ENCODE results near the gene EDARADD.

Gene EDARADD

DNA sequence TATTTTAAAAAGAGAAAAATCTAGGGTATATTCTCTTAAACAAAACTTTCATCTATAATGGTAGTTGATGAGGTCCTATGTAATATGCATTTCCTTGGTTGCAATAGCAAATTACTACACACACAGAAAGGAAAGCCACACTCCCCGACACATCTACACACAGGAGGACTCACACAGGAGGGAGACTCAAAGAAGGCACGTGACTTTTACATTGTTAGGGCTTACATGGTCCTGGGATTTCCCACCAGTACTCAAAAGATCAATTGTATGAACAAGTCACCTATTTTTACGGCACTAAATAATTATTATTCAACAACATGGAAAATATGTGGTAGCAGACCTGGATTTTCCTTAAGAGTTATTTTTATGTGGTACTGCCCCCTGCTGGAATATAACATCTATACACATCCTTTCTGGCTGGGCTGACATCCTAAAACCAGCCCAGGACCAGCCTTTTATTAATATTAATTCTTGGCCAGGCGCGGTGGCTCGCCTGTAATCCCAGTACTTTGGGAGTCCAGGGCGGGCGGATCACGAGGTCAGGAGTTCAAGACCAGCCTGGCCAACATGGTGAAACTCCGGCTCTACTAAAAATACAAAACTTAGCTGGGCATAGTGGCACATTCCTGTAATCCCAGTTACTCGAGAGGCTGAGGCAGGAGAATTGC lies 95.8 kb downstream of the EDARADD start:
- H2AFZ ChIP-seq (ENCODE audit: low read depth, low read length), result no peak overlapping the region
- H2BK12ac ChIP-seq (ENCODE audit: low read length in 2 of 2), result no peak overlapping the region
- H2AK5ac ChIP-seq (ENCODE audit: low read length, severe bottlenecking), result no peak overlapping the region
- H3K9ac ChIP-seq (ENCODE audit: low read length), result no peak overlapping the region
- H2BK15ac ChIP-seq (ENCODE audit: low read depth, poor library complexity, severe bottlenecking), result no peak overlapping the region
- H2BK120ac ChIP-seq (ENCODE audit: low read depth, low read length), result no peak overlapping the region
- H3K27me3 ChIP-seq (ENCODE audit: control insufficient read depth in 1 of 2, insufficient read depth in 1 of 2, low read length in 2 of 2), result peaks cover 0 to 20% of the 10 kb centered on the region in 2 experiments
- H3K18ac ChIP-seq (ENCODE audit: low read depth in 1 of 2, low read length in 2 of 2), result no peak overlapping the region
- H2BK5ac ChIP-seq (ENCODE audit: low read depth, low read length, poor library complexity, severe bottlenecking), result no peak overlapping the region
- no peak overlapping the region for H3K4me3 ChIP-seq (ENCODE audit: insufficient read depth in 1 of 2, low read depth in 1 of 2, low read length in 2 of 2)
- no peak overlapping the region for H3K4ac ChIP-seq (ENCODE audit: low read depth in 1 of 2, low read length in 2 of 2)
- H3K23ac ChIP-seq (ENCODE audit: low read length in 2 of 2), result no peak overlapping the region
- no peaks in the 10 kb centered on the region for H3K36me3 ChIP-seq (ENCODE audit: control insufficient read depth in 1 of 2, insufficient read depth in 2 of 2, low read depth in 1 of 2, low read length in 2 of 2)
- DNase-seq, result peak; percentile 52
- H3K27ac ChIP-seq (ENCODE audit: low read length, poor library complexity, severe bottlenecking), result no peak overlapping the region
- H3K14ac ChIP-seq (ENCODE audit: low read length in 2 of 2), result no peak overlapping the region
- WGBS, result 57% methylated on average over 8 of the region's 11 CpGs
- H4K91ac ChIP-seq (ENCODE audit: low read length), result no peak overlapping the region
- no peak overlapping the region for H3K4me2 ChIP-seq (ENCODE audit: low read length, poor library complexity, severe bottlenecking)
- no peaks in the 10 kb centered on the region for H3K4me1 ChIP-seq (ENCODE audit: control insufficient read depth, insufficient read depth, low read depth, low read length)
- no peaks in the 10 kb centered on the region for H3K79me1 ChIP-seq (replicated peaks; ENCODE audit: low read length, poor library complexity, severe bottlenecking)
- no peaks in the 10 kb centered on the region for H3K9me3 ChIP-seq (ENCODE audit: control insufficient read depth, low read length)
- no peak overlapping the region for H4K8ac ChIP-seq (ENCODE audit: low read length)

DNA sequence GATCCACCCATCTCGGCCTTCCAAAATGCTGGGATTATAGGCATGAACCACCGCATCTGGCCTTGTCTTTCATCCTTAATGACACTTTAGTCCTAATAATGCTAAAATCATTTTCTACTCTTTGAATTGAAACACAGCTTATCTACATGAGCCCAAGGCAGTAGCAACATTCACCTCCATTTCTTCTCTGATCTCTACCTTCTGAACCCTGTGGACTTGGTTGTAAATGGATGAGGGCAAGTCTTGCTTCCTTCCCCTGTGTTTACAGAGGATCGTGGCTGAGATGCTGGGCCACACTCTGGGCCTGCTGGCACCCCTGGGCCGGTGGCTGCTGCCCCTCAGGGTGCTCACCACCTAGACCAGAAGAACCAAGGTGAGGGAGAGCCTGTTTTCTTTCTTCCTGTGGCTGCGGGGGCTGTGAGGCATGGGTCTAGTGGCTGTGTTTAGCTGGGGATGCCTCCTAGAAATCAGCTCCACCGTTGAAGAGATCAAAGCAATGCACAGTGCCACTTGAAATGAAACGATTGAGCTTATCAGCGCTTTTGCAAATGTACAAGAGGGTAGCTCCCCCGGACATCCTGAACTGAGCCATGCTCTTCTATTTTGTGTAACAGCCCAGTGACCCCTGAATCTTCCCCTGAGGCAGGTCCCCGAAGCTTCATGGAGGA lies 97.5 kb downstream of the EDARADD start:
- no peak overlapping the region for H3K9ac ChIP-seq (ENCODE audit: low read length)
- no peak overlapping the region for H3K27ac ChIP-seq (ENCODE audit: low read length, poor library complexity, severe bottlenecking)
- no peak overlapping the region for H3K4ac ChIP-seq (ENCODE audit: low read depth in 1 of 2, low read length in 2 of 2)
- H2BK12ac ChIP-seq (ENCODE audit: low read length in 2 of 2), result no peak overlapping the region
- H3K27me3 ChIP-seq (ENCODE audit: control insufficient read depth in 1 of 2, insufficient read depth in 1 of 2, low read length in 2 of 2), result peaks cover 0 to 24% of the 10 kb centered on the region in 2 experiments
- H3K4me1 ChIP-seq (ENCODE audit: control insufficient read depth, insufficient read depth, low read depth, low read length), result no peaks in the 10 kb centered on the region
- H3K36me3 ChIP-seq (ENCODE audit: control insufficient read depth in 1 of 2, insufficient read depth in 2 of 2, low read depth in 1 of 2, low read length in 2 of 2), result no peaks in the 10 kb centered on the region
- peak overlapping the region in 1 of 2 experiments; percentile 32 for H3K14ac ChIP-seq (ENCODE audit: low read length in 2 of 2)
- H3K4me2 ChIP-seq (ENCODE audit: low read length, poor library complexity, severe bottlenecking), result no peak overlapping the region
- no peaks in the 10 kb centered on the region for H3K9me3 ChIP-seq (ENCODE audit: control insufficient read depth, low read length)
- H3K23ac ChIP-seq (ENCODE audit: low read length in 2 of 2), result no peak overlapping the region
- H4K91ac ChIP-seq (ENCODE audit: low read length), result no peak overlapping the region
- H4K8ac ChIP-seq (ENCODE audit: low read length), result no peak overlapping the region
- H3K79me1 ChIP-seq (replicated peaks; ENCODE audit: low read length, poor library complexity, severe bottlenecking), result no peaks in the 10 kb centered on the region
- no peak overlapping the region for H2AK5ac ChIP-seq (ENCODE audit: low read length, severe bottlenecking)
- no peak overlapping the region for H3K4me3 ChIP-seq (ENCODE audit: insufficient read depth in 1 of 2, low read depth in 1 of 2, low read length in 2 of 2)
- no peak overlapping the region for H2BK15ac ChIP-seq (ENCODE audit: low read depth, poor library complexity, severe bottlenecking)
- 89% methylated on average over 10 of the region's 10 CpGs for WGBS
- no peak overlapping the region for H2BK120ac ChIP-seq (ENCODE audit: low read depth, low read length)
- peak overlapping the region in 1 of 2 experiments; percentile 43 for H3K18ac ChIP-seq (ENCODE audit: low read depth in 1 of 2, low read length in 2 of 2)
- H2AFZ ChIP-seq (ENCODE audit: low read depth, low read length), result no peak overlapping the region
- no peak for DNase-seq
- H2BK5ac ChIP-seq (ENCODE audit: low read depth, low read length, poor library complexity, severe bottlenecking), result no peak overlapping the region

DNA sequence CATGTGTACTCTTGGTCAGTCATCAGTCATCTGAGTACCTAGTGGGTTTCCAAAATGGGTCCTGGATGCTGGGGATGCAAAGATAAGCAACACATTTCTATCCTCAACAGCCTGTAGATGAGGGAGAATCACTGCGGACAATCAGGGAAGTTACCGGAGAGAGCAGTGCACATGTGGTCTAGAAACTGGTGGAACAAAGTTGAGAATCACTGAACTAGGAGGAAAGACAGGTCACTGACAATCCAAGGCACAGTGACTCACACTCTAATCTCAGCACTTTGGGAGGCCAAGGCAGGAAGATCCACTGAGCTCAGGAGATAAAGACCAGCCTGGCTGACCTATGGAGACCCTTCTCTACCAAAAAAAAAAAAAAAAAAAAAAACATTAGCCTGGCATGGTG lies 98.3 kb downstream of the EDARADD start:
- Histone ChIP-seq H3K18ac (ENCODE audit: low read depth in 1 of 2, low read length in 2 of 2) (no peak overlapping the region), H3K4me3 (ENCODE audit: insufficient read depth in 1 of 2, low read depth in 1 of 2, low read length in 2 of 2) (no peak overlapping the region), H2AK5ac (ENCODE audit: low read length, severe bottlenecking) (no peak overlapping the region), H3K4me1 (ENCODE audit: control insufficient read depth, insufficient read depth, low read depth, low read length) (no peaks in the 10 kb centered on the region), H4K91ac (ENCODE audit: low read length) (no peak overlapping the region), H3K9me3 (ENCODE audit: control insufficient read depth, low read length) (no peaks in the 10 kb centered on the region), H3K27ac (ENCODE audit: low read length, poor library complexity, severe bottlenecking) (no peak overlapping the region), H3K14ac (ENCODE audit: low read length in 2 of 2) (no peak overlapping the region), H3K23ac (ENCODE audit: low read length in 2 of 2) (no peak overlapping the region), H2BK15ac (ENCODE audit: low read depth, poor library complexity, severe bottlenecking) (no peak overlapping the region), H3K4ac (ENCODE audit: low read depth in 1 of 2, low read length in 2 of 2) (no peak overlapping the region), H2BK12ac (ENCODE audit: low read length in 2 of 2) (no peak overlapping the region), H4K8ac (ENCODE audit: low read length) (no peak overlapping the region), H2BK5ac (ENCODE audit: low read depth, low read length, poor library complexity, severe bottlenecking) (no peak overlapping the region), H3K9ac (ENCODE audit: low read length) (no peak overlapping the region), H2AFZ (ENCODE audit: low read depth, low read length) (no peak overlapping the region), H3K36me3 (ENCODE audit: control insufficient read depth in 1 of 2, insufficient read depth in 2 of 2, low read depth in 1 of 2, low read length in 2 of 2) (no peaks in the 10 kb centered on the region), H2BK120ac (ENCODE audit: low read depth, low read length) (no peak overlapping the region), H3K79me1 (replicated peaks; ENCODE audit: low read length, poor library complexity, severe bottlenecking) (no peaks in the 10 kb centered on the region), H3K27me3 (ENCODE audit: control insufficient read depth in 1 of 2, insufficient read depth in 1 of 2, low read length in 2 of 2) (peaks cover 0 to 20% of the 10 kb centered on the region in 2 experiments), H3K4me2 (ENCODE audit: low read length, poor library complexity, severe bottlenecking) (no peak overlapping the region)
- WGBS, result 100% methylated on average over 2 of the region's 2 CpGs
- DNase-seq, result no peak

DNA sequence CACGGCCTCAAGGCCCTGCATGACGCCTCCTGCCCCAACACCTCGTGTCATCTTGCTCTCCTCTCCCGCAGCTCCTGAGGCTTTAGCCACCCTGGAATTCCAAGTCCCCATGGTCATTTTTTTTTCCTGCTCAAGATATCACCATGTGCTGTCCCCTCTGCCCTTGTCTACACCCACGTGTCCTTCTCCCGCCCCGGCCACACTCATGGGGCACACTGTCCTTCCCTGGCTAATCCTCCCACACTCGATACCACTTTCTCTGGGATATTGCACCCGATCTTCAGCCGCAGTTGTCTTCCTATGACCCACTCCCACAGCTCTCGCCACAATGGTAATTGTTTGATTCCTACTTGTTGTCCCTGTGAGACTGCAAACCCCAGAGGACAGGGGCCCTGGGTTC lies 100.0 kb downstream of the EDARADD start:
- no peak overlapping the region for H3K18ac ChIP-seq (ENCODE audit: low read depth in 1 of 2, low read length in 2 of 2)
- no peak overlapping the region for H2BK5ac ChIP-seq (ENCODE audit: low read depth, low read length, poor library complexity, severe bottlenecking)
- DNase-seq, result no peak
- no peak overlapping the region for H2AK5ac ChIP-seq (ENCODE audit: low read length, severe bottlenecking)
- H2BK12ac ChIP-seq (ENCODE audit: low read length in 2 of 2), result no peak overlapping the region
- 93% methylated on average over 11 of the region's 11 CpGs for WGBS
- no peaks in the 10 kb centered on the region for H3K4me1 ChIP-seq (ENCODE audit: control insufficient read depth, insufficient read depth, low read depth, low read length)
- no peaks in the 10 kb centered on the region for H3K9me3 ChIP-seq (ENCODE audit: control insufficient read depth, low read length)
- no peak overlapping the region for H3K4me2 ChIP-seq (ENCODE audit: low read length, poor library complexity, severe bottlenecking)
- no peak overlapping the region for H2BK120ac ChIP-seq (ENCODE audit: low read depth, low read length)
- H4K8ac ChIP-seq (ENCODE audit: low read length), result no peak overlapping the region
- no peak overlapping the region for H3K9ac ChIP-seq (ENCODE audit: low read length)
- no peaks in the 10 kb centered on the region for H3K36me3 ChIP-seq (ENCODE audit: control insufficient read depth in 1 of 2, insufficient read depth in 2 of 2, low read depth in 1 of 2, low read length in 2 of 2)
- no peak overlapping the region for H3K14ac ChIP-seq (ENCODE audit: low read length in 2 of 2)
- no peak overlapping the region for H2AFZ ChIP-seq (ENCODE audit: low read depth, low read length)
- no peak overlapping the region for H3K23ac ChIP-seq (ENCODE audit: low read length in 2 of 2)
- H3K27ac ChIP-seq (ENCODE audit: low read length, poor library complexity, severe bottlenecking), result no peak overlapping the region
- H3K4ac ChIP-seq (ENCODE audit: low read depth in 1 of 2, low read length in 2 of 2), result no peak overlapping the region
- H3K79me1 ChIP-seq (replicated peaks; ENCODE audit: low read length, poor library complexity, severe bottlenecking), result no peaks in the 10 kb centered on the region
- no peak overlapping the region for H4K91ac ChIP-seq (ENCODE audit: low read length)
- peaks cover 0 to 20% of the 10 kb centered on the region in 2 experiments for H3K27me3 ChIP-seq (ENCODE audit: control insufficient read depth in 1 of 2, insufficient read depth in 1 of 2, low read length in 2 of 2)
- H3K4me3 ChIP-seq (ENCODE audit: insufficient read depth in 1 of 2, low read depth in 1 of 2, low read length in 2 of 2), result no peak overlapping the region
- no peak overlapping the region for H2BK15ac ChIP-seq (ENCODE audit: low read depth, poor library complexity, severe bottlenecking)
